Measurements from ENCODE around the gene AUP1. TPM values are rescaled to one million over a fixed set of nuclear protein-coding genes. Genes with fewer than 3 reads are reported as not detected.

The AUP1 gene
- total and polyA plus RNA-seq, 2 of the 4 experiments (the other 2 are of a cell fraction) = 47.5 to 100.0 TPM

- no peak overlapping the region for H3K27ac ChIP-seq (ENCODE audit: insufficient read depth, low read length)
- 86% methylated on average over 7 of the region's 12 CpGs; no CpG with 5 or more reads in 1 of the 2 experiments for WGBS, 2 experiments (ENCODE audit: extremely low coverage in 2 of 2, insufficient read length in 1 of 2)
- H2AK9ac ChIP-seq (replicated peaks; ENCODE audit: low read depth, low read length, poor library complexity) = no peak overlapping the region
- H4K20me1 ChIP-seq (ENCODE audit: insufficient read depth, low read length) = no peaks in the 10 kb centered on the region
- BruUV-seq (replicated peaks) = no TSS peak
- H2BK5ac ChIP-seq (ENCODE audit: low read depth, low read length, poor library complexity, severe bottlenecking) = no peak overlapping the region
- peaks cover 9% of the 10 kb centered on the region for H3K9me1 ChIP-seq (ENCODE audit: insufficient read depth, low read length)
- H4K91ac ChIP-seq (ENCODE audit: insufficient read depth, low read depth, low read length) = no peak overlapping the region
- no peak overlapping the region for H3K4me3 ChIP-seq (ENCODE audit: insufficient read depth, low read depth, low read length)
- CTCF ChIA-PET = no interaction called here
- ATAC-seq (ENCODE audit: low read depth) (no peak), DNase-seq (no peak)
- no peak overlapping the region for H4K5ac ChIP-seq (ENCODE audit: low read depth, low read length)
- TF ChIP-seq MXI1 (IDR thresholded peaks at IDR 0.05; ENCODE audit: borderline replicate concordance, low read depth, low read length) (no peak), RFX5 (IDR thresholded peaks at IDR 0.05; ENCODE audit: low read depth, low read length) (no peak), USF2 (IDR thresholded peaks at IDR 0.05; ENCODE audit: low read depth, low read length) (no peak)
- no peak overlapping the region for H3K14ac ChIP-seq (replicated peaks; ENCODE audit: low read depth, low read length)
- H3K9ac ChIP-seq (ENCODE audit: low read depth, low read length) = no peak overlapping the region
- no peak overlapping the region for H2AK5ac ChIP-seq (ENCODE audit: low read depth, low read length)
- H2AFZ ChIP-seq (replicated peaks; ENCODE audit: low read length, poor library complexity) = no peak overlapping the region
- POLR2A ChIA-PET (ENCODE audit: unreplicated experiment) = no interaction called here
- dilution Hi-C loops (cut with HindIII; ENCODE audit: low sequenced_read_pairs, unreplicated experiment) = no loop called here
- in situ Hi-C loops (cut with MboI; ENCODE audit: low sequenced_read_pairs) = no loop called here
- H3K18ac ChIP-seq (ENCODE audit: low read depth, low read length) = no peak overlapping the region
- H3K27me3 ChIP-seq (ENCODE audit: control insufficient read depth, insufficient read depth, low read length) = no peaks in the 10 kb centered on the region
- no peak overlapping the region for H4K8ac ChIP-seq (ENCODE audit: low read depth in 2 of 2, low read length in 2 of 2)
- peaks cover 16 to 23% of the 10 kb centered on the region in 2 experiments for H3K79me1 ChIP-seq (ENCODE audit: low read depth in 1 of 2, low read length in 2 of 2)
- no peaks in the 10 kb centered on the region for H3K9me3 ChIP-seq (ENCODE audit: control insufficient read depth, insufficient read depth, low read length)
- no peak overlapping the region for H2BK15ac ChIP-seq (ENCODE audit: low read depth, low read length)
- no peak overlapping the region for H3K56ac ChIP-seq (ENCODE audit: extremely low read depth, insufficient read depth, low read length)
- no peak overlapping the region for H3K23ac ChIP-seq (ENCODE audit: low read depth, low read length)
- H2BK20ac ChIP-seq (ENCODE audit: low read depth, low read length) = no peak overlapping the region
- intact Hi-C loops (cut with micrococcal nuclease) = no loop called here
- H2BK120ac ChIP-seq (ENCODE audit: low read depth, low read length) = no peak overlapping the region
- peaks cover 7% of the 10 kb centered on the region for H3K4me1 ChIP-seq (ENCODE audit: control insufficient read depth, insufficient read depth, low read length)
- H3K4me2 ChIP-seq (ENCODE audit: low read depth, low read length) = no peak overlapping the region
- peaks cover 27% of the 10 kb centered on the region for H3K36me3 ChIP-seq (ENCODE audit: control insufficient read depth, insufficient read depth, low read length)
- no peak overlapping the region for H3K4ac ChIP-seq (ENCODE audit: low read depth, low read length)
Observed at GRCh38 chr2:74534411-74534810, 4.9 kb upstream of the AUP1 start.

All from IMR-90 (cell line).